ENCODE data around the gene SEC62.

DNA sequence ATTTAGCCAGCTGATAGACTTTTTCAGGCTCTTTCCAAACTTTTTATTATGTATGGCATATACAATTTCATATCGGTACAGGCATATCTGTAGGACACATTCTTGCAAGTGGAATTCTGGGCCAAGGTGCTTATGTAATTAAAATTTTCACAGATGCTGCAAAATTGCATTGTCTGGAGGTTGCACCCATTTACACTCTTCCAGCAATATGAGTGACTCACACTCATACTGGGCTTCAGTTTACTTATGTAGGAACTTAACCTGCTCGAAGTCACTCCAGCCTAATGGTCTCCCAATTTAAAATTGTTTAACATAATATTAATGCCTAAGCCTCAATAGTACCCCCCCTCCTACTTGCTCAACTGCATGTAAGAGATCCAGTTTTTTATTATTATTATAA lies 11.2 kb upstream of the SEC62 start:
- no peak for TF ChIP-seq FOXA1 (IDR thresholded peaks at IDR 0.05)
- TF ChIP-seq LEF1 (IDR thresholded peaks at IDR 0.05; ENCODE audit: borderline replicate concordance): no peak
- no peak for TF ChIP-seq ELF4 (IDR thresholded peaks at IDR 0.05)
- TF ChIP-seq TARDBP (IDR thresholded peaks at IDR 0.05): no peak
- TF ChIP-seq SP1 (IDR thresholded peaks at IDR 0.05): no peak
- TF ChIP-seq ZNF384 (IDR thresholded peaks at IDR 0.05): no peak
- TF ChIP-seq ARNT (IDR thresholded peaks at IDR 0.05): no peak
- no peak for TF ChIP-seq NFRKB (IDR thresholded peaks at IDR 0.05)
- no peak for TF ChIP-seq BHLHE40 (IDR thresholded peaks at IDR 0.05; ENCODE audit: borderline replicate concordance)
